ENCODE measurements around the gene CDKN1A. TPM values are rescaled to one million over a fixed set of nuclear protein-coding genes. Genes with fewer than 3 reads are reported as not detected.

Gene CDKN1A
- total RNA-seq, 4 donors from 2014 or later, result 49.7 to 137 (median 81.7) TPM

- H3K9me3 ChIP-seq, result no peaks in the 10 kb centered on the region
- peaks cover 0 to 36% (median 3%) of the 10 kb centered on the region in 3 donors for H3K4me1 ChIP-seq
- H3K27me3 ChIP-seq, result no peaks in the 10 kb centered on the region
- no peak overlapping the region for H3K4me3 ChIP-seq
- peaks cover 0 to 55% of the 10 kb centered on the region in 2 donors for H3K36me3 ChIP-seq
- 83 to 85% methylated on average over 6 to 10 of the region's 10 CpGs for WGBS, 2 donors (ENCODE audit: low coverage in 1 of 2)
- TF ChIP-seq POLR2AphosphoS5 (IDR thresholded peaks at IDR 0.05), result no peak
- no peak for ATAC-seq
- no peak overlapping the region for H3K27ac ChIP-seq
Measured at GRCh38 chr6:36686668-36687513, 8.4 kb downstream of the CDKN1A start.

DNA sequence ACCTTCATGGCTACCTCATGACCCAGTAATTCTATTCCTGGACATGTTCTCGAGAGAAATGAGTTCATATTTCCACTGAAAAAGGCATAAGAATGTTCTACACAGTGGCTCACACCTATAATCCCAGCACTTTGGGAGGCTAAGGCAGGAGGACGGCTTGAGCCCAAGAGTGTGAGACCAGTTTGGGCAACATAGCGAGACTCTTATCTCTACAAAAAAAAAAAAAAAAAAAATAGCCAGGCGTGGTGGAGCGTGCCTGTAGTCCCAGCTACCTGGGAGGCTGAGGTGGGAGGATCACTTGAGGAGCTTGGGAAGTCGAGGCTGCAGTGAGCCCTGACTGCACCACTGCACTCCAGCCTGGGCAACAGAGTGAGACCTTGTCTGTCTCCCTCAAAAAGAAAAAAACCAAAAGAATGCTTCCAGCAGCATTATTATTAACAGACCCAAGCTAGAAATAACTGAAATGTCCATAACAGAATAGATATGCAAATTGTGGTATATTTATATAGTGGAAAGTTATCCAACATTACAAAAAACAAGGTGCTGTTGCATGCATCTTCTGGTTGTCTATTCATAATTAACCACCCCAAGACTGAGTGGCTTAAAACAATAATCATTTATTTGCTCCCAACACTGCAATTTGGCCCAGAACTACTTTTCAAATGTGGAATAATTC, 9.7 kb downstream of the CDKN1A start:
- WGBS, 2 donors (ENCODE audit: low coverage in 1 of 2), result 88 to 94% methylated on average over 2 to 6 of the region's 6 CpGs
- Histone ChIP-seq H3K27me3 (no peaks in the 10 kb centered on the region), H3K36me3 (peaks cover 0 to 48% of the 10 kb centered on the region in 2 donors), H3K4me3 (no peak overlapping the region), H3K27ac (no peak overlapping the region), H3K4me1 (peaks cover 0 to 33% (median 0%) of the 10 kb centered on the region in 3 donors), H3K9me3 (no peaks in the 10 kb centered on the region)
- no peak for TF ChIP-seq POLR2AphosphoS5 (IDR thresholded peaks at IDR 0.05)
- TF ChIP-seq CTCF (IDR thresholded peaks at IDR 0.05), result no peak
- TF ChIP-seq EP300 (IDR thresholded peaks at IDR 0.05), result no peak
- TF ChIP-seq POLR2A (IDR thresholded peaks at IDR 0.05), result no peak
- no peak for ATAC-seq

- H3K36me3 ChIP-seq, result peaks cover 0 to 43% of the 10 kb centered on the region in 2 donors
- H3K4me3 ChIP-seq, result no peak overlapping the region
- TF ChIP-seq CTCF (IDR thresholded peaks at IDR 0.05) (no peak), EP300 (IDR thresholded peaks at IDR 0.05) (no peak), POLR2A (IDR thresholded peaks at IDR 0.05) (no peak), POLR2AphosphoS5 (IDR thresholded peaks at IDR 0.05) (no peak)
- no peaks in the 10 kb centered on the region for H3K27me3 ChIP-seq
- no peak for ATAC-seq
- peaks cover 0 to 28% (median 0%) of the 10 kb centered on the region in 3 donors for H3K4me1 ChIP-seq
- WGBS, 2 donors (ENCODE audit: low coverage in 1 of 2), result 63% methylated on average over 5 of the region's 5 CpGs; no CpG with 5 or more reads in 1 of the 2 donors
- H3K27ac ChIP-seq, result no peak overlapping the region
- no peaks in the 10 kb centered on the region for H3K9me3 ChIP-seq
Measured at GRCh38 chr6:36688739-36689075, 10.2 kb downstream of the CDKN1A start.

- no peak for ATAC-seq
- Histone ChIP-seq H3K36me3 (peaks cover 0 to 20% of the 10 kb centered on the region in 2 donors), H3K9me3 (no peaks in the 10 kb centered on the region), H3K4me3 (no peak overlapping the region), H3K27me3 (no peaks in the 10 kb centered on the region), H3K27ac (no peak overlapping the region), H3K4me1 (peaks cover 0 to 11% (median 0%) of the 10 kb centered on the region in 3 donors)
- WGBS, 2 donors (ENCODE audit: low coverage in 1 of 2), result 96 to 100% methylated on average over 4 of the region's 4 CpGs
- TF ChIP-seq POLR2A (IDR thresholded peaks at IDR 0.05) (no peak), EP300 (IDR thresholded peaks at IDR 0.05) (no peak), CTCF (IDR thresholded peaks at IDR 0.05) (no peak), POLR2AphosphoS5 (IDR thresholded peaks at IDR 0.05) (no peak)
Measured at GRCh38 chr6:36691011-36691410, 12.5 kb downstream of the CDKN1A start.

DNA sequence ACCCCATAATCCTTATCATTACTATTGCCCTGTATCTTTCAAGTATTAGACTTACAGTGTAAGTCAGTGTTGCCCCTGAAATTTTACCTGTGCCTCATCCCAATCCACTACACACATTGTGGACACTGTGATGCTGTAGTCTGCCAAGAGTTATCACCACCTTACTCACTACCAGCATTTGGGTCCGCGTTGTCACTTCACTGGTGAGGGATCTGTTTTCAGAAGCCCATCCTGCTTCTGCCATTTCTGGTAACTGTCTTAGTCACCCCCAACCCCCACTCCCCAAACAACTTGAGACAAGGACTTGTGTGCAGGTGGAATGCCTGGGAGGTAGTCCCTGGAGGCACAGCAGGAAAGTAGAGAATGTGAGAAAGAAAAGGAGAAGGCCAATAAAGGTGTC, 13.1 kb downstream of the CDKN1A start:
- H3K9me3 ChIP-seq, result no peaks in the 10 kb centered on the region
- ATAC-seq, result no peak
- TF ChIP-seq POLR2A (IDR thresholded peaks at IDR 0.05) (no peak), POLR2AphosphoS5 (IDR thresholded peaks at IDR 0.05) (no peak), EP300 (IDR thresholded peaks at IDR 0.05) (no peak), CTCF (IDR thresholded peaks at IDR 0.05) (no peak)
- H3K27ac ChIP-seq, result no peak overlapping the region
- WGBS, 2 donors (ENCODE audit: low coverage in 1 of 2), result 95 to 100% methylated on average over 2 of the region's 2 CpGs
- no peak overlapping the region for H3K4me3 ChIP-seq
- H3K4me1 ChIP-seq, result peaks cover 0 to 11% (median 0%) of the 10 kb centered on the region in 3 donors
- H3K36me3 ChIP-seq, result peaks cover 0 to 14% of the 10 kb centered on the region in 2 donors
- H3K27me3 ChIP-seq, result no peaks in the 10 kb centered on the region

Data from gastroesophageal sphincter (tissue), 4 donors.